Measurements from ENCODE around the gene FAM174B. TPM values are rescaled to one million over a fixed set of nuclear protein-coding genes. Genes with fewer than 3 reads are reported as not detected.

The FAM174B gene
- total RNA-seq, 1 donor, result 2.2 TPM

DNA sequence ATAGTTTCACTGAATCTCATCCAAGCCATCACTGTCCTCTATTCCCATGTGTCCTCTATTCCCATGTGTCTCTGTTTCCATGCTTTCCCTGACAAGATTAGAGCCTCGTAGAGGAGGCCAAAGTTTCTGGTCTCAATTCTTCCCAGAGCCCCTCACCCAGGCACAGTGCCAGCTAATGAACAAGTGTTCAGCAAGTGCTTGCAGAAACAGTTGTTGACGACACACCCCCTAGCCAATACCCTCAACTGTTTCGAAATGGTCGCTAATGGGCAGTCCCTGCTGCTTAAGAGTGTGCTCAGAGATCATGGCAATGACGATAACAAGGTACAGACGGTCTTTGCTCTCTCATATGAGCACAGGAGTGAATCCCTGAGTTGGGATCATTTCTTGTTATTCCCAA lies 73.4 kb downstream of the FAM174B start:
- no peak overlapping the region for H3K4me3 ChIP-seq (ENCODE audit: low read depth, low read length)
- no peak for TF ChIP-seq CTCF (IDR thresholded peaks at IDR 0.05; ENCODE audit: insufficient read depth, low read length)
- no peak for DNase-seq (ENCODE audit: low read depth)

DNA sequence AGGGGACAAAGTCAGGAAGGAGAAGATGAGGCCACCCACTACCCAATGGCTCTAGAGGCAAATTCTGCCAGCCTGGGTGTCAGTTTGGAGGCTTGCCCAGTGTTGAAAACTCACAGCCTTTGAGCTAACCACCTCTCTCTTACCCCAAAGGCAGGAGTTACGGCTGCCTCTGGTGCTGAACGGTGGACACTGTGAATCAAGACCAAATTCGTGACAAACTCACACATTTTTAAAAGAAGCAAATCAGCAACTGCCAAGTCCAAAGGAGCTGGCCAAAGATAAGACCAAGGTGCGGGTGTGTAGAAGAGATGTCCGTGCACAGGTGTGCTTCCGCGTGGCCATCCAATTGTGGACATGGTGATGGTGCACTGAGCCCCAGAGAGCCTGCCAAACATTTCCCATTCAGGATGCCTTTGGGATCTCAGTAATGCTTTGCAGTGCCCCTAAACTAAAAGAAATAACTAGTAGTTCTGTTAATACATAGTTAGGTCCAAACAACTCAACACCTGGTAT lies 74.6 kb downstream of the FAM174B start:
- no peak overlapping the region for H3K4me3 ChIP-seq (ENCODE audit: low read depth, low read length)
- DNase-seq (ENCODE audit: low read depth), result no peak
- no peak for TF ChIP-seq CTCF (IDR thresholded peaks at IDR 0.05; ENCODE audit: insufficient read depth, low read length)

GRCh38 chr15:92580521-92580920 lies 75.1 kb downstream of the FAM174B start:
- no peak for TF ChIP-seq CTCF (IDR thresholded peaks at IDR 0.05; ENCODE audit: insufficient read depth, low read length)
- H3K4me3 ChIP-seq (ENCODE audit: low read depth, low read length), result no peak overlapping the region
- DNase-seq (ENCODE audit: low read depth), result no peak

DNA sequence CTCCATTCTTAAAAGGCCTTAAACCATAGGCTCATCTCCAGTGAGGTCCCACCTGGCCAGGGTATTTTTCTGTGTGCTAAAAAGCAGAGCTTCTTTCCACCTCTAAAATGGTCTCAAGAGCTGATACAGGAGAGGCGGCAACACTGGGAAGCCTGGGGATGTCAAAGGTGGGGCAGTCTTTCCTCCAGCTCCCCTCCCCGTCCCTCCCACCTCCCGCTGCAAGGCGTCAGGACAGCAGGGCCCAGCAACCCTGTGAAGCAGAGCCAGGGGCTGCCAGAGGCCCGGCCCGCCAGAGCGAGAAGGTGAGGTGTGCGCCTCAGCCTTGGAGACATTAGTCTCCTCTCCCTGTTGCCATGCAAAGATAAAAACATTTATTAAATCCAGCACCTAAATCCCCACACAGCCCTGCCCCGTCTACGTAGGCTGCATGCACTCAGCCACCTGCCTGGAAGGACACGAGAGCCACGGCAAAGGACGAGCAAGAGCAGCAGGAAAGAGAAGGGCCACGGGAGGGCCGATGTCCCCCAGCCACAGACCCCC lies 75.6 kb downstream of the FAM174B start:
- TF ChIP-seq CTCF (IDR thresholded peaks at IDR 0.05; ENCODE audit: insufficient read depth, low read length), result no peak
- H3K4me3 ChIP-seq (ENCODE audit: low read depth, low read length), result no peak overlapping the region
- no peak for DNase-seq (ENCODE audit: low read depth)

- no peak for DNase-seq (ENCODE audit: low read depth)
- TF ChIP-seq CTCF (IDR thresholded peaks at IDR 0.05; ENCODE audit: insufficient read depth, low read length), result no peak
- no peak overlapping the region for H3K4me3 ChIP-seq (ENCODE audit: low read depth, low read length)
These were observed 76.1 kb downstream of the FAM174B start for GRCh38 chr15:92579486-92579885.

- no peak for DNase-seq (ENCODE audit: low read depth)
- TF ChIP-seq CTCF (IDR thresholded peaks at IDR 0.05; ENCODE audit: insufficient read depth, low read length), result no peak
These were observed 77.3 kb downstream of the FAM174B start for GRCh38 chr15:92578096-92578835.

More at GRCh38 chr15:92578096-92578835, 77.3 kb downstream of the FAM174B start:
- H3K4me3 ChIP-seq (ENCODE audit: low read depth, low read length), result no peak overlapping the region

Measured in fibroblast of the aortic adventitia (primary cell).